ENCODE data around the gene CHI3L2.

Gene CHI3L2, protein sequence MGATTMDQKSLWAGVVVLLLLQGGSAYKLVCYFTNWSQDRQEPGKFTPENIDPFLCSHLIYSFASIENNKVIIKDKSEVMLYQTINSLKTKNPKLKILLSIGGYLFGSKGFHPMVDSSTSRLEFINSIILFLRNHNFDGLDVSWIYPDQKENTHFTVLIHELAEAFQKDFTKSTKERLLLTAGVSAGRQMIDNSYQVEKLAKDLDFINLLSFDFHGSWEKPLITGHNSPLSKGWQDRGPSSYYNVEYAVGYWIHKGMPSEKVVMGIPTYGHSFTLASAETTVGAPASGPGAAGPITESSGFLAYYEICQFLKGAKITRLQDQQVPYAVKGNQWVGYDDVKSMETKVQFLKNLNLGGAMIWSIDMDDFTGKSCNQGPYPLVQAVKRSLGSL

DNA sequence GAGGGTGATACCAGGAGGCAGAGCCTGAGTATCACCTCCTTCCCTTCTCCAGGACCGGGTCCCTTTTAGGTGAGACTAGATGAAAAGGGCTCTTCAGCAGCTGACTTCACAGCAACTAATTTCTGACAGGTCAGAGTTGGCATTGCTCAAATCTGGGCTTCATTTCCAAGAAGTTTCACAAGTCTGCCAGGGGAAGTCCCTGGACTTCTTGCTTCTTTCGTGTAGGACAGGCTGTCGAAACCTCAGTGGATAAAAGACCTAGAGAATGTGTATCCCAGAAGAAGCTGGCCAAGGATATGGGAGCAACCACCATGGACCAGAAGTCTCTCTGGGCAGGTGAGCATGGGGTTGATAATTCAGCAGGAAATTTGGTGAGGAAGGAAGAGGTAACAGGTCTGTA is at the start of gene CHI3L2:
CHI3L2 (plus strand) TSS at position 280 of the 400 bp plus-strand sequence; CDS start at position 297, 17 bp downstream.
- no peak for DNase-seq
- TF ChIP-seq POLR2A (IDR thresholded peaks at IDR 0.05; ENCODE audit: low read length) (no peak), GATA1 (IDR thresholded peaks at IDR 0.05; ENCODE audit: low read depth, low read length) (no peak)

DNA sequence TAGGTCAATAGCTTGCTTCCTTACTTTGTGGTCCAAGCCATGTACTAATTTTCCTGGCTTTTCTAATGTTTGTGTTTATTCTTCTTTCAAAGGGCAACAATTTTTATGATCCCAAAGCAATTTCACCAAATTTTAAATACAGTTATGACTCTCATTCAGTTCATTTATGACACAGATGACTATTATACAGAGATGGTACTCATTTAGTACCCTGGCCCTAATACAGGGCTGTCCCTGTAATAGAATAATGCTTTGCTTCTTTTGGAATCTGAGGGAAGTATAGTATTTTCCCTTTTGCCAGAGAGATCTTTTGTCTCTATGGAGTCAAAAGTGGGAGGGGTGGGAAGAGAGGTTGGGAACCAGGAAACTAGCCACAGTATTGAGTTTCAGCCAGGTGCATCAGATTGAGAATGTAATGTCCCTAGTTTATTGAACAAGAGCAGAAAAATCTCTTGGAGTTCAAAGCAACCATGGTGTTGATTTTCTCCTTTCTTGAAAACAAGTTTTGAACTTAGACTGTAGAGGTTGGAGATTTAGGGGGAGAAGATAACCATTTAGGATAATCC is 47.5 kb upstream of the CHI3L2 start:
- no peak for DNase-seq
- TF ChIP-seq POLR2A (IDR thresholded peaks at IDR 0.05; ENCODE audit: low read length), result no peak
- no peak for TF ChIP-seq GATA1 (IDR thresholded peaks at IDR 0.05; ENCODE audit: low read depth, low read length)

DNA sequence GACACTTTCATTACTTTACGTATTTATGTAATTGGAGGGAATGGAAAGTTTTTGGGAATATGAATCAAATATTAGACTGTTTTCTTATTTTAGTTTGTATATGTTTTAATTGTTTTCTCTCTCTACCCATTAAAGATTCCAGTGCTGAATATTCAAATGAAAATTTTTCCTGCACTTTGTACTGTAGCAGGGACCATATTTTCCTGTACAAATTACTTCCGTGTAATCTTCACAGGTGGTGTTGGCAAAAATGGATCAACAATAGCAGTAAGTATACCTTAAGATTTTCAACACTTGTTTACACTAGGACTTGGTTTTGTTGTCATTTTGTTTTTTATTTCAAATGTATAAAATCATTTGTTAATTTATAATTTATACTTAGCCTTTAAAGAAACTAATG is 45.5 kb upstream of the CHI3L2 start:
- DNase-seq, result no peak
- no peak for TF ChIP-seq GATA1 (IDR thresholded peaks at IDR 0.05; ENCODE audit: low read depth, low read length)
- TF ChIP-seq POLR2A (IDR thresholded peaks at IDR 0.05; ENCODE audit: low read length), result no peak

DNA sequence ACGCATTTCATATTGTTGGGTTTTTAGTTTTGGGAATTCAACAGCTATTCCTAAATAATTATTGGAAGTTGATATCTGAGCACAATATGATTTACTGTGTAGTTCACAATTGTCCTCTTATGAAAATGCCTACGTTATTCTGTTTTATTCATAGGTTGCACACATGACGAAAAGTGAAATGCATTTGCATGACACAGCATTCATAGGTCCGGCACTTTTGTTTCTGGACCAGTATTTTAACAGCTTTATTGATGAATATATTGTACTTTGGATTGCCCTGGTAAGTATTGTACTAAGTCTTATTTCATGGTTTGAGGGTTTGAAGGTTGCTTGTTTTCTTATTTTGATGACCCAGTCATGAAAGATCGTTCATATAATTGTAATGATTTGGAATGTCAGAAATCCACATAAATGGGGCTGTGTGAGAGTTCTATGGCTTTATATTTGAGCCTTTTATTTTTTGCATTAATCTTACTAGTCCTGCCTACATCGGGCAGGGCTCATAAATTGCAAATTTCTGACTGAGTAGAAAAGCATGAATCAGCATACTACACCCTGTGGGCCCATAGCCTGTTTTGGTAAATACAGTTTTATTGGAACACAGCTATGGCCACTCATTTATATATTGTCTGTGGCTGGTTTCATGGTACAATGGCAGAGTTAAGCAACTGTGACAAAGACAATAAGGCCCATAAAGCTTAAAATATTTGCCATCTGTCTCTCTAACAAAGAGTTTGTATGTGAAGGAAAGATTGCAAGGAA is 44.0 kb upstream of the CHI3L2 start:
- TF ChIP-seq POLR2A (IDR thresholded peaks at IDR 0.05; ENCODE audit: low read length) (no peak), GATA1 (IDR thresholded peaks at IDR 0.05; ENCODE audit: low read depth, low read length) (no peak)

DNA sequence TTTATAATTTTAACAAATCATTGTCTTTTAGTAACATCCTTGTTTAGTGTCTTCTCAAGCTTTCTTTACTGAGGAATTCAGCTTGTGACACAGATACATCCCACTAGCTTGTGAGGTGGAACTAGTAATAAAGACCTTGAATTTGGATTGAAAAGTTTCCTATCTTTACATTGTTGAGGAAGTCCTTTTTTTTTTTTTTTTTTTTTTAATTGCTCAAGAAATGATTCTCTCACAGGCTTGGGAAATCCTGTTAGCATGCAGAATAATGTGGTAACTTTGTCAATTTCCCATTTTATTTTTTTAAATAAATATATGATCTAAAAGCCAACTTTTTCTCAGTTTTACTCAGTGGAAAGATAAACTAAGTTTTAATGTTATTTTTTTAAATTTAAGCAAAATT is 42.9 kb upstream of the CHI3L2 start:
- DNase-seq, result no peak
- TF ChIP-seq POLR2A (IDR thresholded peaks at IDR 0.05; ENCODE audit: low read length) (no peak), GATA1 (IDR thresholded peaks at IDR 0.05; ENCODE audit: low read depth, low read length) (no peak)

More for the DNA sequence above, 44.0 kb upstream of the CHI3L2 start:
- peak; percentile 7 to 40 for DNase-seq

DNA sequence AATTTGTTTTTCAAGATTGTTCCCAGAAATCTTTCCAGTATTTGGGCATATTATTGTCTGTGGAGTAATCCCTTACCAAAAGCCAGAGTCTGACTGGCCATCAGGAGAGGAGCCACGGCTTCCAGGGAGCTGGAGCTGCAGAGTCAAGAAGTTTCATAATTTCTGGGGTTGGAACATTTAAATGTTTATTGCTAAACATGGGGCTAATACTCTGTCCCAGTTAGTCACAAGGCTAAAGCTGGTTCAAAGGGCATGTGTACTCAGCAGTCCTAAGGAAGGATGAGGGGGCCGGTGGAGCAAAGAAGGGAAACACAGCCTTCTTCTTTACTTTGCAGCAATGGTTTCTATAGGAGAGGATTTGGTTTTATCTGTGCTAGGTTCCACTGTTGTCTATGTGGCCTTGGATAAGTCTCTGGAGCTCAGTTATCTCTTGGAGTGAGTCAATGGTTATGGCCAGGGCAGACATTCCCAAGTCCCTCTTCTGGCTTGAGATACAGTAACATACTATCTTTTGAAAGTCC is 36.5 kb upstream of the CHI3L2 start:
- no peak for TF ChIP-seq POLR2A (IDR thresholded peaks at IDR 0.05; ENCODE audit: low read length)
- TF ChIP-seq GATA1 (IDR thresholded peaks at IDR 0.05; ENCODE audit: low read depth, low read length), result no peak
- DNase-seq, result no peak

DNA sequence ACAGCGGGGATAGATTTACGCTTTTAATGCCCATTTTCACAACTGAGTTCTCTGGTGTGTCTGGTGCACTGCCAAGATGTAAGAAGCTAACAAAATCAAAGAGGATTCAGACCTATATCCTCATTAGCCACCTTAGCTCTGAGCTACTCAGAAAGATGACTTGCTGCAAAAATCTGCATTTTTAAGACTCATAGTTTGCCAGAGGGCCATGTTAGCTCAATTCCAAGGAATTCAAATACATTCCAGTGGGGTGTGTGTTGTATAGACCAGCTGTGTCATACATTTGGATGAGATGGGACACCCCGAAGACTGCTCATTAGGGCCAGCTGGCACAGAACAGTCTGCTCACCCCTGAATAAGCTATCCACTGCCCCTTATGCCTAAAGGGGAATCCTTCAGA is 36.0 kb upstream of the CHI3L2 start:
- no peak for DNase-seq
- no peak for TF ChIP-seq POLR2A (IDR thresholded peaks at IDR 0.05; ENCODE audit: low read length)
- no peak for TF ChIP-seq GATA1 (IDR thresholded peaks at IDR 0.05; ENCODE audit: low read depth, low read length)

DNA sequence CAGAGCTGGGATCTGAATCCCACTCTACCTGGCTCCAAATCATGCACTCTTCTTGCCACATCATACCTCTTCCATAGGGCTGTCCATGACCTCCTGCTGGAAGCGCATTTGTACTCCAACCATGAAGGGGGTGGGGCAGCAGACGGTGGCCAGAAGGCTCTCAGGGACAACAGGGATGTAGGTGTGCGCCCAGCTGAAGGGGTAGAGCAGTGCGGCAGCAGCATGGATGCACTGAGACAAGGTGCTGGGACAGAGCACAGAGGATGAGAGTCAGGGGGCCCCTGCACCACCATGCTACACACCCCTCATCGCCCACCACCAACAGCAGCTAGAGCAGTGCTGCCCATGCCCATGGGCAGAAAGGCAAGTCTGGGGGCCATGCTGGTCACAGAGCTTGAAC is 35.4 kb upstream of the CHI3L2 start:
- DNase-seq, result no peak
- TF ChIP-seq POLR2A (IDR thresholded peaks at IDR 0.05; ENCODE audit: low read length), result no peak

DNA sequence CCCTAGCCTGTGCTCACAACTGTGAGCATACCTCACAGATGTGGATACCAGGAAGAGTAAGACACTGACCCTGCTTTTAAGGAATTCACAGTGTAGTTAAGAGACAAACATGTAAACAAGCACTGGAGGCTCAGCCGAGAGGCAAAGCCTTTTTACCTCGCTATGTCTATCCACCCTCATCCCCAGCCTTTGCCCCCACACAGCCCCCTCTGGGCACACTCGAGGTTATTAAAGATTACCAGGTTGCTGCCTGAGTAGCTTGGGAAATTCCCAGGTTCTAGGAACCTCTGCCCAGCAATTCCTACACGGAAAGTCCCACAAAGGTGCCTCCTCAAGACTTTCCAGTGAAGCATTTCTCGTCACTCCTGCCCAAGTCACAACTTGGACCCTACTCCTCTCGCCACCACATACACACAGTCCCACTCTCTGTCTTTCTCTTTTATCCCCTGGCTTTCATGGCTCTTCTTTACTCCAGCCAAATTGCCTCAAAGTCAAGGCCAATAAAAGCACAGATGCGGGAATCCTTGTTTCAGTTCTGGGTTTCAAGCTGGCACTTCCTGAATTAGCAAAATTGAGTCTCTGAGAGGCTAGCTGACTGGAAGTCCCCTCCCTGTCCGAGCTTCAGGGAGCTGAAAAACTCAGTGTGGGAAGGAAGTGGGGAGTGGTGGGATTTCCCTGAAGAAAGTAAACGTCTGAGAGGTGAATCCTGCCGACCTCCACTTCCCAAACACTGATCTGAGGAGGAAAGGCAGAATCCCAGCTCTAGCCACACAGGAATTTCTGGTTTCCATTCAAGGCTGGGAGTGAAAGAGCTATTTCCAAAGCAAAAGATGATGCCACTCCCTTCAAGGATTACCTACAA is 34.6 kb upstream of the CHI3L2 start:
- TF ChIP-seq POLR2A (IDR thresholded peaks at IDR 0.05; ENCODE audit: low read length), result no peak
- TF ChIP-seq GATA1 (IDR thresholded peaks at IDR 0.05; ENCODE audit: low read depth, low read length), result no peak
- no peak for DNase-seq

DNA sequence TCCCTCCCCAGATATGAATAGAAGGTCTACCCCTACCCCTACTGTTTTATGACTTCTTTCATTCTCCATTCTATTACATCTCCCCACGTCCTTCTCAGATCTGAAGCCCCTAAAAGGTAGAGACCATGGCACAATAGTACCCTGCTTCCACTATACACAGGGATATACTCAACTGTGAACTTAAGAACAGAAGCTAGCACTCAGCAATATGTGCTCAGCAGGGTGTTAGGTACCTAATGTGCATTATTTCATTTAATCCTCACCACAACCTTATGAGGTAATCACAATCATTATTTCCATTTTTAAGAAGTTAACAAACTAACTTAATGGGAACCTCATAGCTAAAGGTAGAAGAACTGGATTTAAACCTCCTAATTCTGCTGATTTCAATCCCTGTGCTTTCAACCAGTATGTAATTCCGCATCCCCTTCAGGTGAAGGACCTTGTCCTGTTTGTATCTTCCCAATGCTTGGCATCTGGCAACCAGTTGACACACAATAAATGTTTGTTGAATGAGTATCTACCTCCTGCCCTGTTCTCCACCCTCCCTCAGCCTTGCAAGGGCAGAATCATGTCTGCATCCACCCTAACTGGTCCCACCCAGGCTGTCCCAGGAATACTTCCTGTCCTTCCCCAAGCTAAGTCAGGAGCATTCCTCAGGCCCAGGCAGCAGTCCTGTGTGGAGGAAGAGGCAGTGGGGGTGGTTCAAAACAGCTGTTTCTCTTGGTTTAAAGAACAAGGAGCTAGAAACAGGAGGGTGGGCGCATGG is 33.6 kb upstream of the CHI3L2 start:
- DNase-seq, result no peak
- TF ChIP-seq POLR2A (IDR thresholded peaks at IDR 0.05; ENCODE audit: low read length) (no peak), GATA1 (IDR thresholded peaks at IDR 0.05; ENCODE audit: low read depth, low read length) (no peak)

DNA sequence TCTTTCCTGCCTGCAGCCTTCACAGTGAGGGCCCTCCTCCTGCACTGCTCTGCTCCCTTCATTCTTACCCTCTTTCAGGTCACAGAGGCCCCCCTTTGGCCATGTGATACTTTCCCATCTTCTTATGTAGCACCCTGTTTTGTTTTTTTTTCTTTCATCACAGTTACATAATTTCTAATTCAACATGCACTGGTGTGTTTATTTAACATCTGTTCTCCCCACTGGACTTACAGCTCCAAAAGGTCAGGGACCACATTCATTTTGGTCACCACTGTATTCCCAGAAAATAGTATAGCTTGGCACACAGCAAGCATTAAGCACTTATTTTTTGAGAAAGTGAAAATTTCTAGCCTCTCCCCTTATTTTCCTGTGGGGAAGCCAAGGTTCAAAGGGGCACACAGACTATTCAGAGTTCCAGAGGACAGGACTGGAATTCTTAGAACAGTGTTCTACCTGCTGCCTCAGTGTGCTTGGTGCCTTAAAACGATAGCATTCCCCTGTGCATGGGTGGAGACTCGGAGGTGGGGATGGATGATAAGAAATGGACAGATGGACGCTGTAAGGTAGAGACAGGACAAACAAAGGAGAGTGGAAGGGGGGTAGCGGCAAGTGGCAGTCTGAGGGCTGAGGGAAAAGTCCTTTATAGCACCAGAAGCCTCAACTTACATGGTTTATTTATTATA is 32.4 kb upstream of the CHI3L2 start:
- TF ChIP-seq POLR2A (IDR thresholded peaks at IDR 0.05; ENCODE audit: low read length) (no peak), GATA1 (IDR thresholded peaks at IDR 0.05; ENCODE audit: low read depth, low read length) (no peak)
- no peak for DNase-seq

DNA sequence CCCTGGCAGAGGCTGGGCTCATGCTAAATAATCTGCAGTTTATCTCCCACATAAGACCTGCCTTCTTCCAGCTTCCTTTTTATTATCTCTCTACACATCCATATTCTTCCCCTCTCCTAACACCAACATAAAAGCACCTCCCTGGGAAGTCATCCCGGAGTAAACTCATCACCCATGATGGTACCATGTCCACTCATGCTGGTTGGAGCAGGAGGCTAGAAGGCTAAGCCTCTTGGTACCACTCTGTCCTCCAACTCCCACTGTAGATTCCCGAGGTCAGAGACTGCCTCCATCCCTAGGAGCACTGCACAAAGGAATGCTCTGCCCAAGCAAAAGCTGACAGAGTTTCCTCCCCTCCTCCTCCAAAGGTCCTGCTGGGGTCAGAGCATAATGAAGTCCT is 31.3 kb upstream of the CHI3L2 start:
- DNase-seq, result no peak
- TF ChIP-seq POLR2A (IDR thresholded peaks at IDR 0.05; ENCODE audit: low read length) (no peak), GATA1 (IDR thresholded peaks at IDR 0.05; ENCODE audit: low read depth, low read length) (no peak)
